ENCODE measurements around the gene MYOM1.
"Not testable (repeated sequence)": the region's sequence is repeated elsewhere in the genome, so short reads cannot be mapped to it uniquely, and the experiment has no call there.

The MYOM1 gene

DNA sequence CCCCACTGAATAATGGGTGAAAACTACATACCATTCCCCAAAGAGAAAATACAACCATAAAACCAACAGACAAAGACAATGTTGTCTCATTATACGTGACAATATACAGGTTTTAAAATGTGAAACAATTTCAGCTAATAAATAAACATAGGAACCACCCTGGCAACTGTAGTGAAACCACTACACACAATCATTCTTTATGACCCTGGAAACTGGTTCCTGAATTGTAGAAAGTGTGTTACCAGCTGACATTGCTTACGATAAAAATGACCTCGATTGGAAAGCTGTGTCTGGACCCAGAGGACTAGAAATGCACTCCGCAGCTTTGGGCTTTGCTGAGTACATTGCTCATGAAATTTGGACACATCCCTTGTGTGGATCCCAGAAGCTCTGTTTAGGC is 132.9 kb downstream of the MYOM1 start:
- no peak for DNase-seq (ENCODE audit: low spot score)

DNA sequence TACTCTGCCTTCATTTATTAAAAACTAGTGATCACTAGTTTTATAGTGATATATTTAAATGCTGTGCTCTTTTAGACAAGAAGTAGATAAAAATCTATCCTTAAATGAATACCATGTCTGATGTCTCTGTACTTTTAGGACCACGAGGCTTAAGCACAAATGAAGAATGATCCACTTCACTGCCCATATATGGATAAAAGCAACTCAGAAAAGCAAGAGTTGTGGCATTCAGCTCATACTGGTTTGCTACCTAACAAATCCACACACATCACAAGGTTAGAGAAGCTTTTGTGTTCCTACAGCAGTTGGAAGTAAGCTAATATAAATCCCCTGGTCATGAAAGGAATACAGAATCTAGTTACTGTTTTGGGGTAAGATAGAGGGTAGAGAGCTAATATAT is 134.2 kb downstream of the MYOM1 start:
- DNase-seq (ENCODE audit: low spot score), result no peak

DNA sequence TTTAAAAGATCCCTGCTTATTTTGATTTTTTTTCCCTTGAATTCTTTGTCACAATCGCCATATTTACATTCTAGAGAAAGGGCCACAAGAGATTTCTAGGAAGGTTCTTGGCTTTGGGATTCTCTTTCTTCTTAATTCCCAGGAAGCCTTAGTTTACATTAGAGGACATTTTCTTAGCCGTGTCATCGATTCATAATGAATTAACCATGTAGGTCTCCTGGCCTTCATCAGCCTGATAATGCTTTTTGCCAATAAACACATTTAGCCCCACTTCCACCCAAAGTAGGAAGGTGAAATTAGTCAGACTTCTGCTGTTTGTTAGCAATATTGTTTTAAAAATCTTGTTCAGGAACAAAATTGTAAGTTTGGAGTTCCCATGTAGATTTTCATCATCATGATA is 135.6 kb downstream of the MYOM1 start:
- no peak for DNase-seq (ENCODE audit: low spot score)

DNA sequence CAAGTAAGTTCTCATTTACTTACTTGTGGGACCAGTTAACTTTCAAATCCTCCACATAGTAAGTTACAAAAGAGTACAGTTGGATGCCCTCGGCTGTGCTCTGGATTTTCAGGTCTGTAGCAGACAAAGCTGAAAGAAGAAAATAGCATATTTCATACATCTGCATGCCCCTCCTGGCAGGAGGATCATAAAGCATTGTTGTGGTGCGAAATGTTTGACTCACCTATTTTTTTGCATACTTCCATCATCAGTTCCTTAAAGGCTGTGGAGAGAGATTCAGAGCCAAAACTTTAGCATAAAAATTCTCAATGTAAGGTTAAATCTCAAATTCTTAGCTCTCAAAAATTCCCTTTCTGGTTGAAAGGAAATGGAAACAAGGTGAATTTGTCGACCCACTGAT is 136.0 kb downstream of the MYOM1 start:
- no peak for DNase-seq (ENCODE audit: low spot score)

DNA sequence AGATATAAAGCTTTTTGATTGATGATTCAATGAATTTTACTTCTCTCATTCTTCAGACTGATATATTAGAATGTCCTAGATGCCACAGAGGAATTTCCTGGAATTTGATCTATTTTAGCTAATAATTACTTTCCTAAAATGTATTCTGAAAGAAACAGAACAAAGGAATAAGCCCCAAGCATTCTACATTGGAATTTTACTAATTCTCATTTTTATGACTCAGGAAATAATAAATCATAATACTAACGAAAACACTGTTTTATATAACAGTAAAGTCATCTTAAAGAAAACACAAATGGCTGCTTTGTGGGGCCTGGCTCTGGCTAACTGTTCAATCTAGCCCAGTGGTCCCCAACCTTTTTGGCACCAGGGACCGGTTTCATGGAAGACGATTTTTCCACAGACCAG is 138.2 kb downstream of the MYOM1 start:
- no peak for DNase-seq (ENCODE audit: low spot score)

DNA sequence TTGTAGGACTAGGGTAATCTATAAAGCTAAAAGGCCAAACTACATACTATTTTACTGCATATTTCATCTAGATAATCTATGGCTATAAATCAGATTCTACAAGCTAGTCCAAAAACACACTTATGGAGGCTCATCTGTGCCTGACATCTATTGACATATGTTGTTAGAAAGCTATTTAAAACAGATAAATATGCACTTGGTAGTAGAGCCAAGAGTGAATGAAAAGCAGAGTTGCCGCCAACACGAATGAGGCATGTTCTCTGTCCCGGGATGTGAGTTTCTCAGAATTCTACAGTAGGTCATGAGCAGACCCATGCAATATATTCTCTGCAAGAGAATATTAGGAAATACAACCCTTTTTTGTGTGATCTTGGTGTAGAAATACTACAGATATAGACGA is 140.1 kb downstream of the MYOM1 start:
- no peak for DNase-seq (ENCODE audit: low spot score)

DNA sequence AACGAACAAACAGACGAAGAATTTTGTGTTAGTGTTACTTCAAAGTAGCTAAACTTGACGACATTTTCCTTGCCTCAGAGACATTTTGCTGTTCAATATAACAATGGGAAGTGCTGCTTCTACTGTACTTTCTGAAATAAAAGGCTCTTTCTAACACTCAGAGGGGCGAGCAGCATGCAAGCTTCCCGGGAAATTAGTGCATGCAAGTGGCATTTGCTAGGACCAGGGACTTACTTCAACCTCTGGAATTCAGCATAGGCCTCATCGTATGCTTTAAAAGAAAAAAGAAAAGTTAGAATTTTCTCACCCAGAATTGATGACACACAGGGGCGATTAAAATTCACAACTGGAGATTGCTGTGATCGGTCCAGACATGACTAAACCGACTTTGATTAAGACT is 144.3 kb downstream of the MYOM1 start:
- no peak for DNase-seq (ENCODE audit: low spot score)

DNA sequence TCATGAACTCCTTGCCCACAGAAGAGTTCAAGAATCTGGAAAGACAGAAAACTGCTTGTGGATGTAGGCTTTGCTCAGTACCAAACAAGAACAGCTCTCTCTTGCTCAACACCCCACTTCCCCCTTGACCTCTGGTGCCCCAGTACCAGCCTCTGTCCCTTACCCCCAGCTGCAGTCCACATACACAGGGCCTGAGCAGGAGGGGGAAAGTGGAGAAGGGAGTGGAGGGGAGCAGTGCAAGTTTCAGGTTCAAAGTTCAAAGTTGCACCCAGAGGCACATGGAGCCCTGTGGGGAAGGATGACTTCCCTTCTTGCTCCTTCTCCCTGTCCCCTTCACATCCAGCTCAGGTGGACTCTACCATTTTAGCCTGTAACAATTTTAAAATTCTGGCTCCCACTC is 145.7 kb downstream of the MYOM1 start:
- no peak for DNase-seq (ENCODE audit: low spot score)

DNA sequence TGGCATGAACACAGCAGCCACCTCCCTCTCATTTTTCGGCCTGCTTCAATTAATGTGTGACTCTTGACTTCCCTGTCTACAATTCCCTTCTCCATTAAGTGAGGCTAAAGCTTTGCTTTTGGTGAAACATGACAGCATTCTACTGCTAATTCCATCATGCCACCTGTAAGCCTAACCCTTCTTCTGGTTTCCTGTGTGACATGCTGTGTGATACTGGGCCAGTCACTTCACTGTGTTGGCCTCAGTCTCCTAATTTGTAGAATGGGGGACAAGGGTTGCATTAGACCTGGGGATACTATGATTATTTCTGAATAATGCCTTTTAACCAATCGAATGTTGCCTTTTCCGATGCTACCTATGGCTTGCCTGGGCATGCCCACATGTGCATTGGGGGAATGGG is 146.4 kb downstream of the MYOM1 start:
- not testable (repeated sequence) for DNase-seq (ENCODE audit: low spot score)

DNA sequence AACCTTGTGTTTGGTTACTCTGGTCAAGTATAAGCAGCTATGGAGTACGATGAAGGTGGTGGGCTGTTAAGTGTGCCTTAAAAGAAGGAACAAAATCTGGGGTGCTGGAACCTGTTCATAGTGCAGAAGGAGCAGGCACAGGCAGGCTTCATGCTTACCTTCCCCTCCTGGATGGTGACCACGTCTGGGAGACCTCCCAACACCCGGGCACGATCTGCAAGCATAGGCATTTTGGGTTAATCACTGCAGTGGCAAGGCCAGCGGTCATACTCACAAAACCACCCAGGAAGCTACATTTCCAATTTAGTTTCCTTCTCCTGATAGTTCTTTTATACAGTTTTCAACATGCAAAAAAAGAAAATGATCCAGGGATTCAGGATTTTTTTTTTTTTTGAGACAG is 148.1 kb downstream of the MYOM1 start:
- DNase-seq (ENCODE audit: low spot score), result no peak

DNA sequence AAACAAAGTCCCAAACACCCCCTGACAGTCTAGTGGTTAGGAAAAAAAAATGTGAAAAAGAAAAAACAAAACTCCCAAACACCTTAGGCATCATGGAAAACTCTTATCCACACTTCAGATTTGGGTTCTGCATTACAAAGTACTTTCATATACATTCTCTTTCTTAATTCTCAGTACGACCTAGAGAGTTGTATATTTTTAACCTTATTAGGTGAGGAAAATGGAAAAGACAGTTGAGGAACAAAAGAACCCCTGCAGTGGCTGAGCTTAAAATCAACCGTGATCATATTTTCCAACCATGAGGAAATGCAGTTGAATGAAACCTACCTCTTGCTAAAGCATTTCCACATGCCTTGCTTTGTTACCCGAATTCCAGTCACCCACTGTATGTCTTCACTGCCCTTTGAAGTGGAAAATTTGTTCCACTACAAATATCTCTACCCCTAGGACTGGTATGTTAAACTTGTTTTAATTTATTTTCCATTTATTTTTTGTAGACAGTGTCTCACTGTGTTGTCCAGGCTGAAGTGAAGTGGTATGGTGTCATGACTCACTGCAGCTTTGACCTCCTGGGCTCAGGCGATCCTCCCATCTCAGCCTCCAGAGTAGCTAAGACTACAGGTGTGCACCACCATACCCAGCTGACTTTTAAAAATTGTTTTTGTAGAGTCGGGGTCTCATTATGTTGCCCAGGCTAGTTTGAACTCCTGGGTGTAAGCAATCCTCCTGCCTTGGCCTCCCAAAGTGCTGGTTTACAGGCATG is 149.9 kb downstream of the MYOM1 start:
- DNase-seq (ENCODE audit: low spot score), result no peak

DNA sequence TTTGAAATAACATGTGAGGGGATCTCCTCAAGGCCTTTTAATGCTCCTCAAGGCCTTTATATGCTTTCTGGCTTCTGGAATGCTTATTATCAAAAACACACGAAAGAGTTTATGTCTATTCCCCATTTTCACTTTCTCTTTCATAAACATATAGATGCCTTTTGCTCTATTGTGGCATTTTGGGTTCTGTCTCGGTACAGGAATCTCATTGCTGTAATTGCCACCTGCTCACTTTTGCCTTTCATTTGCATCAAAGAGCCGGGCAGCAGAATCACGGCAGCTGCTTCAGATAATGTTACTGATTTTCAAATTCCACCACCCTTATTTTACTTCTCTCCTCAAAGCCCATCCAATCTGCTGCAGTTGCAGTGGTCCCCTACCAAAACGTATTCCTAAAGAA is 152.0 kb downstream of the MYOM1 start:
- no peak for DNase-seq (ENCODE audit: low spot score)

DNA sequence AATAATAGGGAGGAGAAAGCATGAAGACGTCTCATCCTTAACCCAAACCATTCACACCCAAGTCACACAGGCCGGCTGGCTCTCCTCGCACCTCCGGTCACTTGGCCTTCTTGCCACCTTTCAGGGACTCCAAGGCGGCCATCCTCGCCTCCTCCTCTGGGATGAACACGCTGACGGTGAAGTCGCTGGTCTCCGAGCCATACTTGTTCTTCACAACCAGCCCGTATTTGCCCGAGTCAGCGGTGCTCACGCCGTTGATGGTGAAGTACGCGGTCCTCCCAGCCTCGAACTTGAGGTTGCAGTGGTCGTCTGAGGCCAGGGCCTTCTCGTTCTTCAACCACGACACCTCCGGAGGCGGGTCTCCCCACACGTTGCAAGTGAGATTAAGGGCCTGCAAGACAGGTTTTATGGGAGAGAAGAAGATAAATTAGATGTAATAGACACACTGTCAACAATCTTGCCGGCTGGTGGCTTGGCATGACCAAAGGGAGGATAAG is 152.6 kb downstream of the MYOM1 start:
- no peak for DNase-seq (ENCODE audit: low spot score)

DNA sequence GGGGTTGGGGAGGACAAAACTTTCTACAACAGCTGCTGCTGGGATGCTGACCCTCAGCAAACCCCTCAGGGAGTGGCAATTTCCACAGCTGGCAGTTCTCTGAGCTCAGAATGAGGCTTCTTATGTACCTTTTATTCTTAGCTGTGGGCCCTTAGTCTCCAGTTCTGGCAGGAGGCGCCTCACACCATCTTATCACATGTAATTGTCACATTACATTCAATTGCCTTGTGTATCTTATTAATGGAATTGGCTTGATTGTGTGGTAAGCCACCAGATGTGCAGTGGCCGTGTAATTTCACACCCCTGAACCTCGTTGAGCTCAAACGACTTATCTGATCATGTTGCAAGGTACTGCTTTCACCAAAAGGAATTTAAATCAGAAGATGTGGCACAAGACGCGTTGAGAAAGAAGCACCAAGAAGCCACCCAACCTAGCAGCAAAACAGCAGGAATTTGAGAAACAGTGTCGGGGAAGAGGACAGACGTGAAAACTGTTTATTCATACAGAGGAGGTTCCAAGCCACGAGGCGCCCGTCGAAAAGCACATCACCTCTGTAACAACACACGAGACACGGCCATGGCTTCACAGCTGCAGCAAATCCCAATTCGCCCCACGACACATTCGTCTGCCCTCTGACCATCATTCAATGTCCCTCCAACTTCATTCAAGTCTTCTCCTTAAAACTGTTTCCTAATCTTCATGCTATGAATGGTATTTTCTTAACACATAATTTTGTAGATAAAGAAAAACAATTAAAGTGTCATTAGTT is 153.2 kb downstream of the MYOM1 start:
- no peak for DNase-seq (ENCODE audit: low spot score)

DNA sequence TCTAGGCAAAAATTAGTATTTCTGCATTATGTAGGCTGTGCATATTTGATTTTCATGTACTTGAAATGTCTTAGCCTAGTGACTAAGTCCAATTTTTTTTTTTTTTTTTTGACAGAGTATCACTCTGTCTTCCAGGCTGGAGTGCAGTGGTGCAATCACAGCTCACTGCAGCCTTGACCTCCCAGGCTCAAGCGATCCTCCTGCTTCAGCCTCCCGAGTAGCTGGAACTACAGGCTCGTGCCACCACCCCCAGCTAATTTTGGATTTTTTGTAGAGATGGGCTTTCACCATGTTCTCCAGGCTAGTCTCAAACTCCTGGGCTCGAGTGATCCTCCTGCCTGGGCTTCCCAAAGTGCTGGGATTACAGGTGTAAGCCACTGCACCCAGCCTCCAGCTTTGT is 156.0 kb downstream of the MYOM1 start:
- DNase-seq (ENCODE audit: low spot score), result not testable (repeated sequence)

DNA sequence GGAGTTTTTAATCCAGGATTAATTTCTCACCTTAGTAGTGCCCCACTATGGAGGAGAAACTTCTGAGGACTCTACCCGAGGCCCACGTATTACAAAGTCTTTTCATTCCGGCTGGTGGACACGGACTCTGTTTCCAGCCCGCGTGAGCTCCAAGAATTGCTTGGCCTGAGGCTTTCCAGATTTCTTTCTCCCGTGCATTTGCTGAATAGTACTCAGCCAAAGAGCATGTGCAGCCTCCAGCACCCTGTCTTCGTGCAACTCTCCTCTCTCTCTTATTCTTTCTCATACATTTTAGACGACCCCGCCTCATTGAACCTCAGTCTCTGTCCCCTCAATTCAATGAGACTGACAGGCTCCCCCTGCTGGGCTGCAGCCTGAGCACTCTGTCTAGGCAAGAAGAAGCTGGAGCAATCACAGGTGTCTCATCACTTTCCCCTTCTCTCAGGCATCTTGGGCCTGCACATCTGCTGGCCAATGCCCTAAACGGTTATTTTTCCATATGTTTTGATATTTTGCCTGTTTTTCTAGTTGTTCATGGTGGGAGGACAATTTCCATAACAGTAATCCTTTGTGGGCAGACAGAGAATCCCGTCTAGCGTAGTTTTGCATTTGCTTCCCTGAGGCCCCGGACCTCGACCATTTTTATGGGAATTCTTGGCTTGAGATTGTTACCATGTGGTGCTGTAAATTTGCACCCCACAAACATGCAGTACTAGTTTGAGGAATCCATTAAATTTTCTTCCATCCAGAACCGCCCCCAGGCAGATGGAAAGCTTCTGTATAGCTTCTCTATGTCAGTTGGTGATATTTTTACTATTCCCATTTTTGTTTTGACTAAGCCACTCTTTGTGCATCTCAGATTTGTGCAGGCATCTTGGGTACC is 156.7 kb downstream of the MYOM1 start:
- DNase-seq (ENCODE audit: low spot score), result peak; percentile 52

DNA sequence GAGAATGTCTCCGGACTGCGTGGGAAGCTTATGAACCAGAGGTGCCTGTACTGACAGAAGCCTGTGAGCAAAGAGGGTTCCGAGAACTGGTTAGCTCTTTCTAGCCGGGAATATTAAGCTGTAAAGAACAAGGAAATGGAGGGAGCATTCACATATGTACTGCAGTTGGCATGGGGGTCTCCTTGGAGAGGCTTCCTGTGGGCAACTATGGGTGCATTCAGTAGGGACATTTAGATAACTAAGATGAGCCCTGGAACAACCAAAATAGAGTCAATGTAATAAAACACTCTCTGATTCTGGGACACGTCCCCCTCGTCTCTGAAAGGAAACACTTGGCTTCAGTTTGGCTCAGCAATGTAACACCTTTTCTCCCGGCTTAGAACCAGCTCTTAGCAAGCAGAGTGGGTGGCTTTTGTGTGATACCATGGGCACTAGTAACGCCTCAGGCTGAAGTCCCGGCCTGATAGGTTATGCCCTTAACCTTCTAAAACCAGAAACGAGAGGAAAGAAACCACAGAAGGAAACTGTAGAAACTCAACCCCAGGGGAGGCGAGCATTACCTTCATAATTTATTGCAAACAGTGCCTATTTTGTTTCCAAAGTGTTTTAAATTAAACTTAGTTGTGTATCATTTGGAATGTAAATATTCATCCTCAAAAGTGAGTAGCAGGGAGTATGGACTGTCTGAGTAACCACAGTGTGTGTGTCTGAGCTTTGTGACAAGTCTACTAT is 158.0 kb downstream of the MYOM1 start:
- DNase-seq (ENCODE audit: low spot score), result no peak

DNA sequence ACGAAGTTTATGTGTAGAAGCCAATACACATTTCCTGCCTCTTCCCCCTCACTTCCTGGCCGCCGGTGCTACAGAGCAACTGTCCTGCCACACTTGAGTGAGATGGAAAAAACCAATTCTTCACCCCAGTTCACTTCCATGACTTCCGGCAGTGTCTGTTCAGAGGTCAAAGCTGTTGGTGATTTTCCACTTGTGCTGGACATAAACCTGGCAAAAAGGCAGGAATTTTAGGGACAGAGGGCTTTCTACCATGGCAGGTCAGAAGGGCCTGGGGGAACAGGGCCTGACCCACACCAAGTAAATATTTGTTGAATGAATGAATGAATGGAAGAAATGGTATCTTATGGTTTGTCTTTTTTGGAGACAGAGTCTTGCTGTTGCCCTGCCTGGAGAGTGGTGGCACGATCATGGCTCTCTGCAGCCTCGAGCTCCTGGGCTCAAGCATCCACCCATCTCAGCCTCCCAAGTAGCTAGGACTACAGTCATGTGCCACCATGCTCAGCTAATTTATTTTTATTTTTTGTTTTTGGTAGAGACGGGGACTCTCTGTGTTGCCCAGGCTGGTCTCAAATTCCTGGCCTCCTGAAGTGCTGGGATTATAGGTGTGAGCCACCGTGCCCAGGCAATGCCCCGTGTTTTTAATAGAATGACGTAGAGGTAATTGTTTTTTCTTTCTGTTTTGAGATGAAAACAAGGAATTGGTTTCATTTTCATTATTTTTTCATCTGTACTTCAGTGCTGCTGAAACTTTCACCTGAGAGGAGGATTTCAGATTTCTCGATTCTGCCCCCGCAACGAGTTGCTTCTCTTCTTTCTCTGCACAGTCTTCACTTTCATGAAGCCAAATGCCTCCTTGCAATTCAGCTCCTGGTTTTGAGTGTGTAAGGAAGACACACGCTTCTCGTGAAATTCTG is 158.8 kb downstream of the MYOM1 start:
- DNase-seq (ENCODE audit: low spot score), result no peak

DNA sequence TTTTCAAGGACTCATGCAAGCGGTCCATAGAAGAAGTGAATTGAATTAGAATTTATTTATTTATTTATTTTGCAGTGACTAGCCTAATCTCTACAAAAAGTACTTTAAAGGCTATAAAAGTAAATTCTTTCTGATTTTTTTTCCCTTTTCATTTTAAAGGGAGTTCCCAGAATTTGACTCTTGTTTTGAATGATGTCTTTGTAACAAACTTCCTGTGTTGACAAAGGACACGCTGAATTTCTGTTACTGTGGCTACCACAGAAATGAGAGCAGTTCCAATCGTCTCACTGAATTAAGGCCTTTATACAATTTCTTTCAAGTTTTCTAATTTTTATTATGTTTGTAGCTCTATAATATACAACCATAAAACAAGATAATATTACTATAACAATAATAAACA is 160.5 kb downstream of the MYOM1 start:
- DNase-seq (ENCODE audit: low spot score), result no peak

DNA sequence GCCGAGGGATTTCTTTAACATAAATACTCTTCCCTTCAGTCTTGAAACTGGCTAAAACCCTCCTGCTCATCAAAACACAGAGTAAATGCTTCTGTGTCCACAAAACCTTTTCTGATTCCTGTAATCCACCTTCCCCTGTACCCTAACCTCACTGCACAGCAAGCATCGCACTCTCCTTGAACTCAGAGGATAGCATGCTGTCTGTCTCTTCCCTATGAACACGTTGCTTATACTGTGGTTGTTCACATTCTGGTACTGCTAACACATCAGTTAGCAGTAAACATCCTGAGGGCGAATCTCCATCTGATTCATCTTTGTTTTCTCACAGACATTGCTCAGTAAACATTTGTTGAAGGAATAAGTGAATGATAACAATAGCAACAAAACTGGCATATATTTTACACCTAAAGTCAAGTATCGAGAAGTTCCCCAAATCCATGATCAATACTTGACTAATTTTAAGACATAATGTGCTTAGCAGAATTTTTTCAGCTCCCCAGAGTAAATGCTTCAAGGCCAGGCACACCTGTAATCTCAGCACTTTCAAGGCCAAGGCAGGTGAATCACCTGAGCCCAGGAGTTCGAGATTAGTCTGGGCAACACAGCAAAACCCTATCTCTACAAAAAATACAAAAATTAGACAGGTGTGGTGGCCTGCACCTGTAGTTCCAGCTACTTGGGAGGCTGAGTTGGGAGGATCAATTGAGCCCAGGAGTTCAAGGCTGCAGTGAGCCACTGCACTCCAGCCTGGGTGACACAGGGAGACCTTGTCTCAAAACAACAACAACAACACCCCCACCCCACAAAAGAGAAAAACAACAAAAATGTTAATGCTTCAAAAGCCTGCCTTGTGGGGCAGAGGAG is 161.2 kb downstream of the MYOM1 start:
- DNase-seq (ENCODE audit: low spot score), result no peak
